CD4-positive, alpha-beta T cell treated with Interleukin-6 for 4 hours (primary cell): ENCODE measurements around the gene CLCN1.
"Not testable (repeated sequence)": the region's sequence is repeated elsewhere in the genome, so short reads cannot be mapped to it uniquely, and the experiment has no call there.

Experiments used
- DNase-seq: peaks from one replicate; pipeline ENCODE4 v3.0.0-alpha.2; 2020; ENCODE audit warnings: mixed read lengths

Gene CLCN1

GRCh38 chr7:143388051-143388450, 72.1 kb downstream of the CLCN1 start:
- DNase-seq, result no peak

DNA sequence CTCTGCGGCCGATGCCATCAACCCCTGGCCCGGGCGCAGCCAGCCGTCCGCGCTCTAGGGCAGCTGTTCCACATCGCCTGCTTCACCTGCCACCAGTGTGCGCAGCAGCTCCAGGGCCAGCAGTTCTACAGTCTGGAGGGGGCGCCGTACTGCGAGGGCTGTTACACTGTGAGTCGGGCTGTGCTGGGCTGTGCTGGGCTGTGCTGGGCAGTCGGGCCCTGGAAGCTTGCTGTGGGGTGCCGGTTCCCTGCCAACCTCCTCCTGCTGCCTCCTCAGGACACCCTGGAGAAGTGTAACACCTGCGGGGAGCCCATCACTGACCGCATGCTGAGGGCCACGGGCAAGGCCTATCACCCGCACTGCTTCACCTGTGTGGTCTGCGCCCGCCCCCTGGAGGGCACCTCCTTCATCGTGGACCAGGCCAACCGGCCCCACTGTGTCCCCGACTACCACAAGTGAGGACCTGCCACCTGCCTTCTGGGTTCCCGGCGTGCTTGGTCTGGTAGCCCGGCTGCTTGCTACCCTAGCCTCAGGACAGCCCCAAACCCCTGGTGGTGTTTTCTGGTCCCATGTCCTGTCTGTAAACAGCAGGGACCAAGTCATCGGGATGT, 72.7 kb downstream of the CLCN1 start:
- DNase-seq, result no peak

DNA sequence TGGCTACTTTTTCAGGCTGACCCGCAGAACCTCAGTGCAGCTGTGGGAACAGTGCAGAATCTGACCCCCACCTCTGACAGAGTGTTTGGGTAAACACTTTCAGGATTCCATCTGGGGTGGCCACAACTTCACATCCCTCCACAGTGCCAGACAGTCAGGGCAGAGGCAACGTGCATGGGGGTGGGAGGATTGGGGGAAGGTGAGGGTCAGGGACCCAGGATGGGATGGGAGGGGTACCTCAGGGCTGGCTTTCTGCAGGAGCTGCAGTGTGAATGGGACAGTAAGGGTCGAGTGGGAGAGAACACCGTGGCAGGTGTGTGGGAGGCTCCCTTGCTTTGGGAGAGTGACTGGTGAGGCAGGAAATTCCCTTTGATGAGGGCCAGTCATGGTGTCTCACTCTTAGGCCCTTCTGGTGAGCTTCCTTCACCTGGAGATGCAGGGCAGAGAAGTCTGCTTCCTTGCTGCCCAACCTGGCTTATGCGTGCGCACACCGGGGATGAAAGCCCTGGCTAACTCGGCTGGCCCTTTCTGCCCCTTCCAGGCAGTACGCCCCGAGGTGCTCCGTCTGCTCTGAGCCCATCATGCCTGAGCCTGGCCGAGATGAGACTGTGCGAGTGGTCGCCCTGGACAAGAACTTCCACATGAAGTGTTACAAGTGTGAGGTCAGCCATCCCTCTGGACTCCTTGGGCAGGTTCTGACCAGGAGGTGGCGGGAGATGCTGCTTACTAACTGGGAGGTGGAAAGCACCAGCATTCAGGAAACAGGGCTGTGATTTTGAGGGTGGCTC, 73.6 kb downstream of the CLCN1 start:
- no peak for DNase-seq

GRCh38 chr7:143390104-143390772, 74.3 kb downstream of the CLCN1 start:
- no peak for DNase-seq

GRCh38 chr7:143390773-143391317, 74.9 kb downstream of the CLCN1 start:
- no peak for DNase-seq

GRCh38 chr7:143391462-143392404, 75.8 kb downstream of the CLCN1 start:
- DNase-seq, result no peak

- not testable (repeated sequence) for DNase-seq
Observed at GRCh38 chr7:143392427-143392826, 76.5 kb downstream of the CLCN1 start.

DNA sequence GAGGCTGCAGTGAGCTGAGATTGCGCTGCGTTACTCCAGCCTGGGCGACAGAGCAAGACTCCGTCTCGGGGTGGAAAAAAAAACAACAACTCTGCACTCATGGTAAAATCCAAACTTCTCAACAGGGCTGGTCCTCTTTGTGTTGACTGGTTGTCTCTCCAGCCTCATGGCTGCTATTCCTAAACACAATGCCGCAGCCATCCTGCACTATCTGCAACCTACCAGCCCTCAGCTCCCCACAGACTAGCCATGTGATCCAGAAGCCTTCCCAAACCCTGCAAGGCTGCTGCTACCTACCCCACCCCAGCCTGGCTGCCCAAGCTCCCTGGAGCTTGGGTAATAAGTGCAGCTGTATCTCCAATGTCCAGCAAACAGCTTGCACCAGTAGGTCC, 77.0 kb downstream of the CLCN1 start:
- DNase-seq, result no peak

DNA sequence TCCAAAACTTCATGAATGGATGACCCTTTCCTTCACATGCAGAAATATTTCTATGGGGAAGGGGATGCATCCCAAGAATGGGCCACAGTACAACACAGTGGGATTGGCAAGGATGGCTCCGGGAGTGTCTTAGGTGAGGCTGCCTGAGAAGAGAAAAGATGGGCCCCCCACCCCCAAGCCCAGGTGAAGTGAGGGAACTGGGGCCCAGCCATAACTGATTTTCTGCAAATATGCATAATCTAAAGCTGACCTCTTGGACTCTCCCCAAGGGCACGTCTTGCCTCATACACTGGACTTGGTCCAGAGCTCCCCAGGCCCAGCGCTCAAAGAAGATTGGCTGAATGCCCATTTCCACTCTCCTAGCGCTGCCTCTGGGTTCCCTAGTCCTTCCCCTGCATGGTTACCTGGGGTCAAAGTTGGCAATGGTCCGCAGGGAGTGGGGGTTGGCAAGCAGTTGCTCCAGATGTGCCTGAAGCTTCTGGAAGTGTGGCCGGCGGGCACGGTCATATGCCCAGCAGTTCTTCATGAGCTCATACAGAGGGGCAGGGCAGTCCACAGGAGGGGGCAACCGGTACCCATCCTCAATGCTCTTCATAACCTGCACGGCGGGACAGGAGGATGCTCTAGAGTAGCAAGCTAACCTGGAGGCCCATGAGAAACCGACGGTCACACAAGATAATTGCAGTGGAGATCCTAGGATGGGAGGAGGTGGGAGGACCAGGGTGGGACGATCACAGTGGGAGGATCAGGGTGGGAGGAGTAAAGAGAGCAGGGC, 77.5 kb downstream of the CLCN1 start:
- DNase-seq, result no peak

DNA sequence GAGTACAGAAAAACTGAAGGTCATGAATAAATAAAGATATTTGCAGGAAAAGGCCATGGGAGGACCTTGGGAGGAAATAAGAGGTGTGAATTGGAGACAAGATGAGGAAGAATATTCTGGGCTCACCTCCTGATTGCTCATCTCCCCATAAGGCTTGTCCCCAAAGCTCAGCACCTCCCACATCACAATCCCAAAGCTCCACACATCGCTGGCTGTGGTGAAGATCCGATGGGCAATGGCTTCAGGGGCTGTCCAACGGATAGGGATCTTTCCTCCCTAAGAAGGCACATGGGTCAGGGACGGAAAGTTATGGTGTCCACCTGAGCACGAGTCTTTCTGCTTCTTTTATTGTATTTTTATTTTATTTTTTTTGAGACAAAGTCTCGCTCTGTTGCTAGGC, 78.2 kb downstream of the CLCN1 start:
- no peak for DNase-seq

- DNase-seq, result no peak
Observed at GRCh38 chr7:143394777-143395176, 78.9 kb downstream of the CLCN1 start.

GRCh38 chr7:143395187-143396149, 79.6 kb downstream of the CLCN1 start:
- no peak for DNase-seq

GRCh38 chr7:143396182-143396581, 80.3 kb downstream of the CLCN1 start:
- DNase-seq, result no peak

DNA sequence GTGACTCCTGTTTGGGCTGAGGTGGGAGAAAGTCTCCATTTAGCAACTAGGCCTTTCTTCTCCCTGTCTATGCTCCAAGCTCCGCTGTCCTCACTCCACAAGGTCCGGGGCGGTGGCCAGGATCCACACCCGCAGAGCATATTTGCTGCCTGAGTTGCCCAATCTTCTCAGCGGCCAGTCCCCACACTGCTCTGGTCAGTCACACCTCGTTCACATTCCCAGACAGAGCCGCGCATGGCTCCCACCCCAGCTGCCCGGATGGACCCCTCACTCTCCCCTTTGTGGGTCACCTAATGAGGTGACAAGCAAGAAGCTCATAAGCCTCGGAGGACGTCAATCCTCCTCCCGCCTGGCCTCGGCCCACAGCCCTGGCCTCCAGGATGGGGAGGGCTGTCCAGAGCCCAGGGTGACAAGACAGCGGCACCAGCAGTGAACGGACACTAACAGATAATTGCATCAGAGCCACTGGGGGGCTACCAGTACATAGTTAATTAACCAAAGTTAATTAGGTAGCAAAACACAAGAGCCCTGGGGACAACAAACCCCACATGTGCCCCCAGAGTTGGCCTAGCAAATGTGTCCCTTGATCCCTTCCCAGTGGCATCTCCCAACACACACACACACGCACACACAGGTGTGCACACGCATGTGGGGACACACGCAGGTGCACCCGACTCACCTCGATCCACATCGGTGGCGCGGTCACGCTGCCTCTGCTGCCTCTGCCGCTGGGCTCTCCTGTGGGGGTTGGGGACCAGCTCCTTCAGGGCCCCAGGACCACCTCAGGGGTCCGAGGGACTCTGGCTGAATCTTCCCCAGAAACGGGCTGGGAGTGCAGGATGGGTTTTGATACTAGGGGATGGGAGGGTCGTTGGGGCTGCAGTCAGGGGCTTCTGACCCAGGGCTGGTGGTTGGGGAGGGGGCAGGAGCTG, 81.0 kb downstream of the CLCN1 start:
- no peak for DNase-seq

DNA sequence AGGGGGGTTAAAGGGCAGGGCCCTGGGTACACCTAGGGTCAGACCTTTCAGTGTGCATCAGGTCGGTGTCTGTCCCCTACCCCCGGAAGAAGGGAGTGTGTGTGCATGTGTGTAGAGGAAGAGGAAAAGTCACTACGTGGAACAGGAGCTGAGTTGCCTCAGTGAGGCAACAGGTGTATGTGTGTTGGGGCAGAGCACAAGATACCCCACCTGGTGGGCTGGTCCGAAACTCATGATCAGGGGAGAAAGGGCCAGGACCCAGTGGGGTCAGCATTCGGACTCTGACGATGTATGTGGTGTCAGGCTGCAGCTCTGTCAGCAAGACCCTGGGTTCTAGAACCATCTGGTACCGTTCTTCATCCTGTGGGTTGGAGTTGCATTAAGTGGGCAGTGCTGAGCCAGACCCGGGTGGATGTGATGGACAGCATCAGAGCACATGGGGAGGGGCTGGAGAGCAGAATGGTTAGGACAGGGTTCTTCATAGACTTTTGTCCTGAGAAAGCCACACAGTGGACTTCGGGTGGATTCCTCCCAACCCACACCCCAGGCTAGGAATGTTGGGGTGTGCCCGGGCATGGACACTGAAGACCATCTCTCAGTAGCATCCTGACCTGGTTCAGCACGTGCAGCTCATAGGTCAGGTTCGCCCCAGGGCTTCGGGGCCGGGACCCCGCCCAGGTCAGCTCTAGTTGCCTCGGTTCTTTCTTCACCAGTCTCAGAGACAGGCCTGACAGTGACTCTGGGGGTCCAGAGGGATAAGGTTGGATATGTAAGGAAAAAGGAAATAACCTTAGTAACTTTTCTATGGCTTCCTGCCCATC, 82.0 kb downstream of the CLCN1 start:
- no peak for DNase-seq

DNA sequence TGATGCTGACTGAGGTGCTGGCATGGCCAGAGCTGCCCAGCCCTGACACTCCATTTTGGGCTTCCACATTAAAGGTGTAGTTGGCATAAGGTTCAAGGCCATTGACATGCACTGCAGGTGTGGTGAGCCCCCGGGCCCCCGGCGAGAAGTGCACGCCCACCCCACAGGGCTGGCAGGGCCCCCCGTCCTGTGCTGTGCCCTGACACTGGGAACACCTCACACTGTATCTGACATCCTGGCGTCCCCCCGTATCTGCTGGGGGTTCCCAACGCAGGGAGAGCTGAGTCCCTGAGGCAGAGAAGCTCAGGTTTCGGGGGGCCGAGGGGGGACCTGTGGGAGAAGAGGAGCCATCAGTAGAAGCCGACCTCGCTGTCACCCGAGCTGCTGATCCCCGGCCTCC, 82.7 kb downstream of the CLCN1 start:
- DNase-seq, result no peak

GRCh38 chr7:143399151-143399550, 83.2 kb downstream of the CLCN1 start:
- no peak for DNase-seq

DNA sequence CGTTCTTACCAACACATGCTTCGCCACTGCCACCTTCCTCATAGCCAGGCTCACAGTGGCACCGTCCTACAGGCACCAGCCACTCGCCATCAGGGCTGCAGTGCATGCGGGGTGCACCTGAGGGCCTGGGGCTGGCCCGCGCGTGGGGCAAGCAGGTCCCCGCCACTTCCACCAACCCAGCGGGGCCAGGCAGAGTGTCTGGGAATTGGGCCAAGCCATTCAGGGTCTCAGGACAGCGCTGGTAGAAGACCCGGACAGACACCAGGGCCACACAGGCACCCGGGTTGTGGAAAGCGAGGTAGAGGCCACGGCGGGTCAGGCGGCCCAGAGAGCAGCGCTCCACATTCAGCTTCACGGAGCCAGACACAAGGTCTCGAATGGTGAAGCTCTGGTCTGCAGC, 83.7 kb downstream of the CLCN1 start:
- no peak for DNase-seq

- DNase-seq, result no peak
Observed at GRCh38 chr7:143401265-143401664, 85.4 kb downstream of the CLCN1 start.
